Stimulated activated CD8-positive, alpha-beta memory T cell treated with anti-CD3 and anti-CD28 coated beads, Interleukin-7, amount 100 ng/mL, for 1 hour (primary cell): Measurements from ENCODE around the gene ANKRD16.
"Not testable (repeated sequence)": the region's sequence is repeated elsewhere in the genome, so short reads cannot be mapped to it uniquely, and the experiment has no call there.

ENCODE experiments used
- DNase-seq, 2 donors: peaks; one replicate each; pipeline ENCODE4 v3.0.0-alpha.2; 2020; ENCODE audit warnings: low read depth in 2 of 2

Gene ANKRD16

GRCh38 chr10:5889624-5890451 lies at the start of gene ANKRD16, which contains the start of gene FBH1:
TSS of gene ANKRD16 (minus strand) at chr10:5889893. CDS start at chr10:5889354, 539 bp downstream.
TSS of gene FBH1 (plus strand) at chr10:5890243. CDS start at chr10:5890346, 103 bp downstream.
- peak; percentile 94 to 97 for DNase-seq

GRCh38 chr10:5938291-5938690 lies 48.6 kb upstream of the ANKRD16 start:
- no peak for DNase-seq

DNA sequence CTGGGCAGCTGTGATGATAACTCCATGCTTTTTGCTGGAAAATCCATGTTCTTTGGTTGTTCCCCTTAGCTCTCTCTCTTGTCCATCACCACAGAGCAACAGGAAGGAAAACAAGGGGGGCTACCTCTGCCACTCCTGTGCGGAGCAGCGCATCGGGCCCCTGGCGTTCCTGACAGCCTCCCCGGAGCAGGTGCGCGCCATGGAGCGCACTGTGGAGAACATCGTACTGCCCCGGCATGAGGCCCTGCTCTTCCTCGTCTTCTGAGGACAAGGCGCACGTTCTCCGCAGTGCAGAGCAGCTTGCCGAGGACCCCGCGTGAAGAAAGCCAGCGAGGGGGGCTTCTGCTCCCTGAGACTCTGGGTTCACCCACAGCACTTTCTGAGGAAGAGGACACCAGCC lies 47.3 kb upstream of the ANKRD16 start:
- no peak for DNase-seq

DNA sequence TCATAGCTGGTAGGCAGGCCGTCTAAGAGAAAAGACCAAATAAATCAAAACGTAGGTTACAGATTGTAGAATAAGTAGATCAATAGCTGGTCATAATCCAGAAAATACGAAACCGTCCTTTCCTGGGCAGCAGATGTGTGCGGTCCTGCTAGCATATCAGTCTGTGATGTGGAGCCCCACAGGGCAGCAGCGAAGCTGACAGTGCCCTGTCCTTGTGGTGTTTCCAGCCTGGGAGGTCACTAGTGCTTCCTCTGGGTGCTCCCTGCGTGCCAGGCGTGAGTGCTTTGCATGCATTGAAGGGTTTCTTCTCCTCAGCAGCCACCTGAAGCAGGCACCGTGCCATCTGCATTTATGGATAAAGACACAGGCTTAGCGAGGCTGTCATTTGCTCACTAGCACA lies 45.9 kb upstream of the ANKRD16 start:
- no peak for DNase-seq

- DNase-seq = no peak
These were observed 44.3 kb upstream of the ANKRD16 start for GRCh38 chr10:5933909-5934546.

- DNase-seq = no peak
These were observed 42.7 kb upstream of the ANKRD16 start for GRCh38 chr10:5932345-5932744.

DNA sequence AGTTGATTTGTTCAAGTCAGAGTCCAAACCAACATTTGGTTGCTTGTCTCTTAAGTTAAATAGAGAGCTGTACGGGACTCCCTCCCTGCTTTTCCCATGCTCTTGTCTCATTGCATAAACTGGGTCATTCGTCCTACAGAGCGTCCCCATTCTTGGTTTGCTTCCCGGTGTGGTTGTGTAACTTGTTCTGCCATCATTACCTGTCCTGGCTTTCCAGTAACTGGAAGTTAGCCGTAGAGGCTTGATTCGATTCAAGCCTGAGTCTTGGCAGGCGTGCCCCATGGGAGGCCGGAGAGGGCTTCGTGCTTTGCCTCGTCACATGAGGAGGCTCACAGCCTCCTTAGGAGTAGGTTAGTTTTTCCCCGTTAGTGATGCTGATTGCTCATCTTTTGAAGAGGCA lies 40.6 kb upstream of the ANKRD16 start:
- DNase-seq = no peak

- DNase-seq = no peak
These were observed 39.7 kb upstream of the ANKRD16 start for GRCh38 chr10:5929442-5929841.

- DNase-seq = no peak
These were observed 37.6 kb upstream of the ANKRD16 start for GRCh38 chr10:5927306-5927705.

- no peak for DNase-seq
These were observed 35.2 kb upstream of the ANKRD16 start for GRCh38 chr10:5924889-5925288.

- no peak for DNase-seq
These were observed 32.1 kb upstream of the ANKRD16 start for GRCh38 chr10:5921746-5922145.

DNA sequence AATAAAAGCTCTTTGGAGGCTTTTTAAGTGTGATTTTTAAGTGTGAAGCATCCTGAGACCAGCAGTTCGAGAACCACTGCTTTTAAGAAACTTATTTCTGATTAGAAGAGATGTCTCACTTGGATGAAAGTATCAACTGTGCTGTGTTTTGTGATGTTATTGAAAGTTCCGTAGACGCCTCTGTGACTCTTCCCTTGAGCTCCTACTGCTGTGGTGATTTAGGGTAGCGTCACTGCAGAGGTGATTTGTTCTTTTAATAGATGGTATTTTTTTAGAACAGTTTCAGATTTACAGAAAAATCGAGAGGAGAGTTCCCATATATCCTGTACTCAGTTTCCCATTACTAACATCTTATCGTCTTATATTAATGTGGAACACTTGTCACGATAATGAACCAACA lies 29.9 kb upstream of the ANKRD16 start:
- no peak for DNase-seq

- DNase-seq = no peak
These were observed 29.1 kb upstream of the ANKRD16 start for GRCh38 chr10:5918763-5919162.

GRCh38 chr10:5917305-5917704 lies 27.6 kb upstream of the ANKRD16 start:
- no peak for DNase-seq

- no peak for DNase-seq
These were observed 25.8 kb upstream of the ANKRD16 start for GRCh38 chr10:5915451-5915850.

DNA sequence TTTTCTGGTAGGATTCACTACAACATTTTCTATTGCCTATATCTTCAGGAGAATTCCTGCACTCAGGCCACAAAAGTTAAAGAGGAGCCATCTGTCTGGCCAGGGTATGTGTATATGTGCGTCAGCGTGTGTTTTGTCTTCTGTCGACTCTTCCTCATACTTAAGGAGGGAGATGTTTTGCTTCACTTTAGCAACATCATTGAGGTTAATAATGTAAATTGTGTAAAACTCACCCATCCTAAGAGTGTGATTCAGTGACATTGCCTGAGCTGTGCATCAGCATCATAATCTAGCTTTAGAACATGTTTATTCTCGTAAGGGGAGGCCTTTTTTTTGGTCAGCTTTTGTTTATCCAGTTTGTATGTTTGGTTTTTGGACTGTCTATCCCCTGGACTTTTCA lies 24.0 kb upstream of the ANKRD16 start:
- DNase-seq = no peak

DNA sequence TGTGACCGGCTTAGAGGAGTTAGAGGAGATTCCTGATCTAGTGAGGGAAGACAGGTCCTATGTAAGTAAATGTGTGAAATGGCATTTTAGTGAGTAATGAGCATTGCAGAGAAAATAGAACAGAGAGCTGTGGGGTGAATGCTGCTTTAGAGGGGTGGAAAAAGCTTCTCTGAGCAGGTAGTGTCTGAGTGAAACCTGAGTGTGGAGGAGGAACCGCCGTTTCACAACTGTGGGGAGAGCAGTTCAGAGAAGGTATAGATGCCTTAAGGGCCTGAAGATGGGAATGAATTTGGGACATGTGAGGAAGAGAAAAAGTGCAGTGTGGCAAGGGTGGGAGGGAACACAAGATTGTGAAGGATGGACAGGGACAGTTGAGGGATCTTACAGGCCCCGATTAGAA lies 22.0 kb upstream of the ANKRD16 start:
- DNase-seq = no peak

DNA sequence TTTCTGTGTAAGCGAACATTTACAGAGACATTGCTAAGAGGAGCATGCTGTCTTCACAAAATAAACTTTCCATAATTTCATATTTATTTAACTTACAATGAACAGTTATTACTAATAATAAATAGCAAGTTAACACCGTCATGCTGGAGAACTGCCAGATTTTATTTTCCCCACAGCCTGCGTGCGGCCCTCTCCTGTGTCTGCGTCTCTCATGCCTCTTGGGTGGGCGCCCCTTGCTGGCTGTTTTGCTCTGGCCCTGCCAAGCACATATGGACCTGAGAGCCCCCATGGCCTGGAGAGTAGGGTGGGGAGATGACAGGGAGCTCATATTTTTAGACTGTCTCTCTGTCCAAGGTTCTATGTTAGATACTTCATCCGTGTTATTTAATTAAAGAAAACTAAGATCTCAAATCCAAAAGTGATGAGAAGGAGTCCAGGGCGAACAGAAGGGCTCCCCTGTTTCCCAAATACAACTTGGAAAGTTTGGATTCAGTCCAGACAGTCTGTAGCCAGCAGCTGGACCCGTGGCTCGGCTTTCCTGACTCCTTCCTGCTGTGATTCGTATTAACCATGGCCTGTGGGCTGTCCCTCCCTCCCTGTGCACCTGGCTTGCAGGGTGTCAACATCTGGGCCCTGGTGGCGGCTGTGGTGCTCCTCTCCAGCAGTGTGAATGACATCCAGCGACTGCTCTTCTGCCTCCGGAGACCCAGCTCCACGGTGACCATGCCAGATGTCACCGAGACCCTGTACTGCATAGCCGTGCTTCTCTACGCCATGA lies 20.8 kb upstream of the ANKRD16 start:
- no peak for DNase-seq

DNA sequence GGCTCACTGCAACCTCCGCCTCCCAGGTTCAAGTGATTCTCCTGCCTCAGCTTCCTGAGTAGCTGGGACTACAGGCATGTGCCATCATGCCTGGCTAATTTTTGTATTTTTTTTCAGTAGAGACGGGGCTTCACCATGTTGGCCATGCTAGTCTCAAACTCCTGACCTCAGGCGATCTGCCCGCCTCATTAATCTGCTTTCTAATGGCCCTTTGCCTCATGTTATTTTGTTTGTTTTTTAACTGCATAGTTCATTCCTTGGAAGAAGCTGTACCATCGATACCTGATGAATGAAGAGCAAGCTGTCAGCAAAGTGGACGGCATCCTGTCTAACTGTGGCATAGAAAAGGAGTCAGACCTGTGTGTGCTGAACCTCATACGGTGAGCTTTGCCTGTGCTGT lies 19.0 kb upstream of the ANKRD16 start:
- DNase-seq = not testable (repeated sequence)

- DNase-seq = no peak
These were observed 17.0 kb upstream of the ANKRD16 start for GRCh38 chr10:5906651-5907050.

DNA sequence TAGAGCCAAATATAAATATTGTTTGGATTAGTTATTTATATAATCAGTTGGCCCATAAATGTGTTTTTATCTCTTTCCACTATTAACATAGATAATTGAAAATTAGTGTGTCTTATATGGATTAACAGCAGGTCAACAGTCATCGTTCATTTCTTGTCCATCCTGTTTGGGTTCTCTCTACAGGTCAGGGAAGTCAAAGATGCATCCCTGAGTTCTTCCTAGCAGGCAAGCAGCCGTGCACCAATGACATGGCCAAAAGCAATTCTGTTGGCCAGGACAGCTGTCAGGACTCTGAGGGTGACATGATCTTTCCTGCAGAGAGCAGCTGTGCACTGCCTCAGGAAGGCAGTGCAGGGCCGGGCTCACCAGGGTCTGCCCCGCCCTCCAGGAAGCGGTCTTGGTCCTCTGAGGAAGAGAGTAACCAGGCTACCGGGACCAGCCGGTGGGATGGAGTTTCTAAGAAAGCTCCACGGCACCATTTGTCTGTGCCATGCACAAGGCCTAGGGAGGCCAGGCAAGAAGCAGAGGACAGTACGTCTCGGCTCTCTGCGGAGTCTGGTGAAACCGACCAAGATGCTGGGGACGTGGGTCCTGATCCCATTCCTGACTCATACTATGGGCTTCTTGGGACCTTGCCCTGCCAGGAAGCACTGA lies 16.3 kb upstream of the ANKRD16 start:
- no peak for DNase-seq

DNA sequence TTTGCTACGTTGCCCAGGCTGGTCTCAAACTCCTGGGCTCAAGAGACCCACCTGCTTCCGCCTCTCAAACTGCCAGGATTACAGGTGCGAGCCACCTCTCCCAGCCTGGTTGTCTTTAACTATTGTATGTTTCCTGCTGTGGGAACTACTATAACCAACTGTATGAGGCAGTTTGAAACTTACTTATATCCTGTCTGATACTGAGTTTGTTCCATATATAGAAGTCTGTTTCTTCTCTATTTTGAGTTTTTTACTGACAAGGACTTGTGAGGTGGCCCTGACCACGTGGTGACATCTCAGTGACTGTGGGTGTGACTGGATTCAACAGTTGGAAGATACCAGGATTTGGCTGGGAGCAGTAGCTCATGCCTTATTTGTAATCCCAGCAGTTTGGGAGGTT lies 14.5 kb upstream of the ANKRD16 start:
- no peak for DNase-seq
